Left renal cortex interstitium (tissue), 4 donors: ENCODE measurements around the gene ACE. TPM values are rescaled to one million over a fixed set of nuclear protein-coding genes. Genes with fewer than 3 reads are reported as not detected.

ENCODE experiments used
- DNase-seq, 4 donors: peaks; one replicate each; pipeline ENCODE4 v3.0.0-alpha.2; 2013; ENCODE audit warnings: low read depth in 4 of 4, low spot score in 2 of 4, missing footprints in 1 of 4
- polyA plus RNA-seq, 4 donors: library from polyadenylated mRNA; unstranded; fragments of 120-200 nt; gene quantifications; one replicate each; pipeline ENCODE4 v1.2.1, GENCODE V29; 2013; ENCODE audit not compliant: insufficient read length in 4 of 4

Gene ACE
- 10 to 100 TPM; 11.9 to 20.4 (median 16.3) TPM for polyA plus RNA-seq

DNA sequence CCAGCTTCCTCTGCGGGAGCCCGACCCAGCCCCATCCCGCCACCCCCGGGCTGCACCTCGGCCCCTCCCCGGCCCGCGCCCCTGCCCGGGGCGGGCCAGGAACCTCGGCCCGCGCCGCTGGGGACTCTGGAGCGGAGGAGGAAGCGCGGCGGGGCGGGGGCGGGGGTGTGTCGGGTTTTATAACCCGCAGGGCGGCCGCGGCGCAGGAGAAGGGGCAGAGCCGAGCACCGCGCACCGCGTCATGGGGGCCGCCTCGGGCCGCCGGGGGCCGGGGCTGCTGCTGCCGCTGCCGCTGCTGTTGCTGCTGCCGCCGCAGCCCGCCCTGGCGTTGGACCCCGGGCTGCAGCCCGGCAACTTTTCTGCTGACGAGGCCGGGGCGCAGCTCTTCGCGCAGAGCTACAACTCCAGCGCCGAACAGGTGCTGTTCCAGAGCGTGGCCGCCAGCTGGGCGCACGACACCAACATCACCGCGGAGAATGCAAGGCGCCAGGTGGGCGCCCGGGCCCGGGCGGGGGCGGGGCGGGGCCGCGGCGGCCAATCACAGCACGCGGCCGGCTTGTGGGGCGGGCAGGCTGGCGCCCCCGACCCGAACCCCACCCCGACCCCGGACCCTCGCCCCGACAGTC is at the start of gene ACE:
Gene ACE (plus strand): TSS at position 208 of the 626 bp plus-strand sequence. CDS start 34 bp downstream, at position 242.
- DNase-seq, result no peak

DNA sequence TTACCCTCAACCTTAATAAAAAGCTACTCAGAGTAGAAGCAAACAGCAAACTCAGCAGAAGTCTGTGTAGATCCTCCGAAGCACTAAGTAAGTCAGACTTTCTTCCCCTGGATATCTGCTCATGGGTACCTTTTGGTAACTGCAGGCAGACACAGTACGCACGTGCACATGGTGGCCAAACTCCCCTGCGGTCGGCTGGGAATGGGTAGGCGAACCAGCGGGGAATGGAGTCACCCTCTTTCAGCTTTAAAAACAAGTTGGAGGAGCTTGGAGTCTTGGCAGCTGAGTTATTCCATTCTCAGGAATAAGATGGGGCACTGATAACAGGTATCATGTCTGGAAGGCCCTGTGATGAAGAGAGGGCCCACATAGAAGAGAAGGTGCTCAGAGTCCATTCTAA is 47.1 kb upstream of the ACE start:
- DNase-seq, result no peak

GRCh38 chr17:63430223-63430622 is 46.6 kb upstream of the ACE start:
- no peak for DNase-seq

DNA sequence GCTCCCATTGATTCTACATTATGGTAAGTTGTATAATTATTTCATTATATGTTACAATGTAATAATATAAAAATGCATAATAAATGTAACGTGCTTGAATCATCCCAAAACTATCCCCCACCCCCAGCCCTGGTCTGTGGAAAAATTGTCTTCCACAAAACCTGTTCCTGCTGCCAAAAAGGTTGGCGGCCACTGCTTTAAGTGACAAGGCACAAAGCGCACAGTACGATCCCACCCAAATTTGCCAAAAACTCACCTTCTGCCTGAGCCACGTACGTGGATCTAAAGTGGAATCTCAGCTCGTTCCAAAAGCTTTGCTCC is 45.3 kb upstream of the ACE start:
- DNase-seq, result no peak

GRCh38 chr17:63431939-63432804 is 44.7 kb upstream of the ACE start:
- DNase-seq, result no peak

- no peak for DNase-seq
These were observed 42.9 kb upstream of the ACE start for GRCh38 chr17:63433746-63434591.

DNA sequence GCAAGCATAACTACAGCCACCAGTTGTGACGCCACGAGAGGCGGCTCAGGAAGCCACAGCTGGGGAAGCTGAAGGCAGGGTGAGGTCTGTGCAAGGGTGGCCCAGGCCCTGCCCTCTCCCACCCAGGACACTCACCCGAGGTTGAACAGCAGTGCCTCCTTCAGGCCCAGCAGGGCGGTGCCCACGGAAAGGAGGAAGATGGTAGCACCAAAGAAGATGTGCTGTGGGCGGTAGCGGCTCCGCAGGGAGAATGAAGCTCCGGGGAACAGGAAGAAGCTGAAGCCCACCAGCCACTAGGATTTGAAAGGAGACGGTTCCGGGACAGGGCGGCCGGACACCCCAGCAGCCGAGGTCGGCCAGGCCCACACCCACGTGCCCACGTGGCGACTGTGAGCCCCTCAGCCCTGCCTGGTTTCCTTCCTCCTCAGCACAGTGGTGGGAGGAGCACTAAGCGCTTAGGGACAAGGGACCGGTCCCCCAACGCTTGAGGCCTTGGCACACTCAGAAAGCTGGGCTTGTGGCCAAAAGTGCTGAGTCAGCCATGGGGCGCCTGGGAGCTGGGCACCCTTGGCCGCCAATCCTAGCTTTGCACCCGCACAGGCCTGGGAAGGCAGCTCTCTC is 41.8 kb upstream of the ACE start:
- DNase-seq, result no peak

- no peak for DNase-seq
These were observed 41.0 kb upstream of the ACE start for GRCh38 chr17:63435681-63436522.

GRCh38 chr17:63436523-63437110 is 40.2 kb upstream of the ACE start:
- no peak for DNase-seq

DNA sequence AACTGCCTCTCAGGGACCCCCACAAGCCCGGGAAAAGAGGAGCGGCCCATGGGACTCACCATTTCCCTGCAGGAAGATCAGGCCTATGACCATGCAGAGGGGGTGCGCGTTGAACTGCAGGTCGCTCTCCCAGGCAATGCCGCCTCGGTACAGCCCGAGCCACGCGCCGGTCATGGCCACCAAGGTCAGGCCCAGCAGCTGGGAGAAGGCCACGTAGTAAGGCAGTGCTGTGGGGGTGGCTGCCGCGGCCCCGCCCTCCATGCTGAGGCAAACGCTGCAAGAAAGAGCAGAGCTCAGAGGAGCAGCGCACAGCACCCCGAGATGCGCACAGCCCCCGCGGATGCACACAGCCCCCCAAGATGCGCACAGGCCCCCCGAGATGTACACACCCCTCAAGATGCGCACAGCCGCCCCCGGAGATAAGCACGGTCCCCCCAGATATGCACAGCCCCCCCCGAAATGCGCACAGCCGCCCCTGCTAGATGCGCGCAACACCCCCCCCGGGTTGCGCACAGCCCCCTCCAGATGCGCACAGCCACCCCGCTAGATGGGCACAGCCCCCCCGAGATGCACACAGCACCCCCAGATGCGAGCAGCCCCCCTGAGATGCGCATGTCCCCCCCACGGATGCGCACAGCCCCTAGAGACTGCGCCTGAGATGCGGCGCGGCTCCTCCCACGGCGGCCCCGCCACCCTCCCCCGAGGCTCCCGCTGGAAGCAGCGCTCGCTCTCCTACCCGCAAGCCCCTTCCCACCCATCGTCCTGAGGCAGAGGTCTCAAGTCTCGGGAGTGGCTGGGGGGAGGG is 39.4 kb upstream of the ACE start:
- DNase-seq, result no peak

DNA sequence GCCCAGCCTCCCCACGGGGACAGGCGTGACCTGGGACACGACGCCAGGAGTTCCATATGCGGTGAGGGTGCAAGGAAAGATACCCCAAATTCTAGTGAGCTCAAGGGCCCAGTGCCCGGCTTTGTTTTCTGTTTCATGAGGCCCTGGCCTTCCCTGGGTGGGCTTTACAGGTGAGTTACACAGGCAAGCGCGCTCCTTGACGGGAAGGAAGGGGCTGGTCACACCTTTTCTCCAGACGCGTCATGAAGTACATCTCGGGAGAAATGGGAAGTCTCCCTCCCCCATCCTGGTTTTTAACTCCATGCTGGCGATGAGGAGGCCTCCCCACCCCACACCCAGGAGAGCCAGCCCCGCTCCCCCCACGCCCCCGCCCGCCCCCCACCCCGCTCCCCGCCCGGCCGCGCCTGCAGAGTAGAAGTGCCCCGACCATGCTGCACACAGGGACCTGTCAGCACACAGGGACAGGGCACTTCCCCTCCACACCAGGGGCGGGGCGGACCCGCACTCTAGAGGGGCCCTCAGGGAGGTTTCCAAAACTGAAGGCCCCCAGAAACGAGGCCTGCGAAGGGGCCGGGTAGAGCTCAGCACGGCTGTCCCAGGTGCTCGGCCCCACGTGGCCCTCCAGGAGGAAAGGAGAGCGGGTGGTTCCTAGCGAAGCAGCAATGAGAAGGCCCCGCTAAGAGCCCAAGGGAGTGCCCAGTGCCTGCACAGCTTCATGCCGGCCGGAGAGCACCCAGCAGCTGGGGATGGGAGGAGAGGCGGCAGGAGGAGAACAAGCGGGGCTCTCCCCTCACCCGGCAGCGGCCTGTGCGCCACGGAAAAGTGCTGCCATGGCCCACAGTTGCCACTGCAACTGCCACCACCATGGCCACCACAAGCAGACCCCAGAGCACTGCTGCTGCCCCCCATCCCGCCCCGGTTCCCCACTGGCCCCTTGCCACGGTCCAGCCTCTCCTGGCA is 38.5 kb upstream of the ACE start:
- no peak for DNase-seq

GRCh38 chr17:63439687-63440086 is 37.2 kb upstream of the ACE start:
- DNase-seq, result no peak

DNA sequence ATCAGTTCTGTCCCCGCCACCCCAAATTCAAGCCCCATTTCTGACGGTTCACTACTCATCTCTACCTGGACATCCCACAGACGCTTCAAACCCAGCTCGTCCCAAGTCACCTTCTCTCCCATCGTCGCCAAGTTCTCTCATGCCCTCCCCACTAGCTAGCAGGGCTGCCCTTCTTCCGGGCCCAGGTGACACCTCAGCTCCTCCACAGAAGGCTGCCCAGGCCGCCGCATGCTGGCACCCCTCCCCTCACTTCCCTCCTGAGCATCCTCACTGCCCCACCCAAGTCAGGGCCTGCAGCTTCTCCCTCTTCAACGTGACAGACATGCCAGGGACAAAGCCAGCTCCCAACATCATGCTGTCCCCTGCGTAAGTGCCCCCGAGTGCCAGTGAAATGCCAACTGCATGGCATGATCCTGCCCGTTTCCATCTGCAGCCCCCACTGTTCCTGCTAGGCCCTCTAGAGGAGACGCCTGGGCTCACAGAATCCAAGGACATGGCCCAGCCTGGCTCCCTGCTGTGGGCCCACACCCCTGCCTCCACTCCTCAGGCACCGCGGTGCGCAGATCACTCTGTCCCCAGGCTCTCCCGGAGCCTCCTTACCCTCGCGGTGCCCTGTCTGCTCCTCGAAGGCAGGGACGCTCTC is 36.6 kb upstream of the ACE start:
- DNase-seq, result no peak

GRCh38 chr17:63440770-63441335 is 36.0 kb upstream of the ACE start:
- DNase-seq, result no peak

- DNase-seq, result no peak
These were observed 35.2 kb upstream of the ACE start for GRCh38 chr17:63441654-63442053.

DNA sequence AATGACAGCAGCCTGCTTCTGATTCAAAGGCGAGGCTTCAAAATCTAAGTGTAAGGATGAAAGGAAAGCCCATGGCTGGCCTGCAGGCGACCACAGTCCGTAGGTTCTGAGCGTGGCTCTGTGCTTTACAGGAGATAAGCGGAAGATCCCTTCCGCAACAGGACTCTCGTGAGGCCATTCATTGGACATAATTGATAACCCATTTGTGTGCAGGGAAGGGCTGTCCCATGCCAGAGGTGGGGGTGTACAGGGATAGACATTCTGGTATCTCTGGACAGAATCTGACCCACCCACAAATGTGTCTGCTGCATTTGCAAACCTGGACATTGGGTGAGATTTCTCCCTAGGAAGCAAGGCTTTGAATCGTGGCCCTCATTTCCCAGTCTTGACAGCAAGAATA is 34.8 kb upstream of the ACE start:
- no peak for DNase-seq

- no peak for DNase-seq
These were observed 34.3 kb upstream of the ACE start for GRCh38 chr17:63442549-63443035.
